ENCODE measurements around the gene NEDD4L. TPM values are rescaled to one million over a fixed set of nuclear protein-coding genes. Genes with fewer than 3 reads are reported as not detected.

The NEDD4L gene
- total RNA-seq, 2 experiments from 2014 or later, result 3.2 to 3.3 TPM

- TF ChIP-seq CTCF (conservative IDR thresholded peaks at IDR 0.05; ENCODE audit: low read length) (no peak), EZH2phosphoT487 (IDR thresholded peaks at IDR 0.05; ENCODE audit: borderline replicate concordance, low read depth, low read length) (no peak)
- Histone ChIP-seq H3K27ac (ENCODE audit: low read depth, low read length, poor library complexity, severe bottlenecking) (no peak overlapping the region), H3K79me2 (ENCODE audit: insufficient read depth, low read depth, low read length) (no peaks in the 10 kb centered on the region), H3K36me3 (ENCODE audit: insufficient read depth, low read length) (no peaks in the 10 kb centered on the region), H3K4me3 (ENCODE audit: low read depth, low read length, poor library complexity, severe bottlenecking) (no peak overlapping the region), H2AFZ (ENCODE audit: low read length) (no peak overlapping the region), H3K4me1 (ENCODE audit: insufficient read depth, low read length, poor library complexity, severe bottlenecking) (no peaks in the 10 kb centered on the region), H4K20me1 (ENCODE audit: insufficient read depth, low read length) (no peaks in the 10 kb centered on the region), H3K9me3 (ENCODE audit: low read length) (no peaks in the 10 kb centered on the region), H3K4me2 (ENCODE audit: low read length) (no peak overlapping the region), H3K9me2 (ENCODE audit: insufficient read depth, low read length) (no peaks in the 10 kb centered on the region)
- no TSS peak for BruUV-seq (replicated peaks)
- no peak for DNase-seq (ENCODE audit: low spot score)
- POLR2A ChIA-PET, result interaction anchor here (0.7 kb wide), 1 partner anchor 487 kb away, joined by 3 read pairs; no protein-coding TSS in a partner anchor
- intact Hi-C loops (cut with micrococcal nuclease; ENCODE audit: unreplicated experiment), result no loop called here
- CTCF ChIA-PET (ENCODE audit: unreplicated experiment), result no interaction called here
Observed at GRCh38 chr18:58269931-58270330, 225.9 kb downstream of the NEDD4L start.

- DNase-seq (ENCODE audit: low spot score), result no peak
- no TSS peak for BruUV-seq (replicated peaks)
- Histone ChIP-seq H2AFZ (ENCODE audit: low read length) (no peak overlapping the region), H3K79me2 (ENCODE audit: insufficient read depth, low read depth, low read length) (no peaks in the 10 kb centered on the region), H3K36me3 (ENCODE audit: insufficient read depth, low read length) (no peaks in the 10 kb centered on the region), H3K9me2 (ENCODE audit: insufficient read depth, low read length) (no peaks in the 10 kb centered on the region), H3K4me3 (ENCODE audit: low read depth, low read length, poor library complexity, severe bottlenecking) (no peak overlapping the region), H3K27ac (ENCODE audit: low read depth, low read length, poor library complexity, severe bottlenecking) (no peak overlapping the region), H3K9me3 (ENCODE audit: low read length) (no peaks in the 10 kb centered on the region), H4K20me1 (ENCODE audit: insufficient read depth, low read length) (no peaks in the 10 kb centered on the region), H3K4me2 (ENCODE audit: low read length) (no peak overlapping the region), H3K4me1 (ENCODE audit: insufficient read depth, low read length, poor library complexity, severe bottlenecking) (no peaks in the 10 kb centered on the region)
- POLR2A ChIA-PET, result interaction anchor here (0.6 kb wide), 1 partner anchor 600 kb away, joined by 3 read pairs; no protein-coding TSS in a partner anchor
- TF ChIP-seq EZH2phosphoT487 (IDR thresholded peaks at IDR 0.05; ENCODE audit: borderline replicate concordance, low read depth, low read length) (no peak), CTCF (conservative IDR thresholded peaks at IDR 0.05; ENCODE audit: low read length) (no peak)
- CTCF ChIA-PET (ENCODE audit: unreplicated experiment), result no interaction called here
- intact Hi-C loops (cut with micrococcal nuclease; ENCODE audit: unreplicated experiment), result no loop called here
Observed at GRCh38 chr18:58270396-58270795, 226.4 kb downstream of the NEDD4L start.

GRCh38 chr18:58271770-58272169 lies 227.7 kb downstream of the NEDD4L start:
- Histone ChIP-seq H4K20me1 (ENCODE audit: insufficient read depth, low read length) (no peaks in the 10 kb centered on the region), H3K4me2 (ENCODE audit: low read length) (no peak overlapping the region), H3K36me3 (ENCODE audit: insufficient read depth, low read length) (no peaks in the 10 kb centered on the region), H3K79me2 (ENCODE audit: insufficient read depth, low read depth, low read length) (no peaks in the 10 kb centered on the region), H3K4me3 (ENCODE audit: low read depth, low read length, poor library complexity, severe bottlenecking) (no peak overlapping the region), H3K4me1 (ENCODE audit: insufficient read depth, low read length, poor library complexity, severe bottlenecking) (no peaks in the 10 kb centered on the region), H3K9me2 (ENCODE audit: insufficient read depth, low read length) (no peaks in the 10 kb centered on the region), H2AFZ (ENCODE audit: low read length) (no peak overlapping the region), H3K27ac (ENCODE audit: low read depth, low read length, poor library complexity, severe bottlenecking) (no peak overlapping the region), H3K9me3 (ENCODE audit: low read length) (no peaks in the 10 kb centered on the region)
- TF ChIP-seq EZH2phosphoT487 (IDR thresholded peaks at IDR 0.05; ENCODE audit: borderline replicate concordance, low read depth, low read length), result no peak
- no peak for TF ChIP-seq CTCF (conservative IDR thresholded peaks at IDR 0.05; ENCODE audit: low read length)
- BruUV-seq (replicated peaks), result no TSS peak
- no peak for DNase-seq (ENCODE audit: low spot score)
- POLR2A ChIA-PET, result no interaction called here
- intact Hi-C loops (cut with micrococcal nuclease; ENCODE audit: unreplicated experiment), result no loop called here
- CTCF ChIA-PET (ENCODE audit: unreplicated experiment), result no interaction called here

All from OCI-LY7 (cell line).